KBM-7 (cell line): ENCODE measurements around the gene NDRG2.
"Not testable (repeated sequence)": the region's sequence is repeated elsewhere in the genome, so short reads cannot be mapped to it uniquely, and the experiment has no call there.

Experiments
- DNase-seq: peaks from one replicate; pipeline ENCODE4 v3.0.0-alpha.2; 2015
- in situ Hi-C: fragments of 300-500 bp; cut with MboI; formaldehyde crosslinking; loops from 2 replicates; pipeline ENCODE4 v1.14.3; 2020; ENCODE audit warnings: low sequenced_read_pairs, low pct_unique_long_range_greater_than_20kb, mixed read lengths

NDRG2 gene

GRCh38 chr14:20988717-20989470 is 36.0 kb downstream of the NDRG2 start:
- DNase-seq, result peak; percentile 28
- in situ Hi-C loops, result no loop called here

GRCh38 chr14:20986811-20987210 is 38.0 kb downstream of the NDRG2 start:
- DNase-seq, result no peak
- in situ Hi-C loops, result no loop called here

- in situ Hi-C loops, DNase-seq: not testable (repeated sequence)
These were observed 39.2 kb downstream of the NDRG2 start for GRCh38 chr14:20985650-20986049.

- DNase-seq, result no peak
- in situ Hi-C loops, result no loop called here
These were observed 42.1 kb downstream of the NDRG2 start for GRCh38 chr14:20982646-20983369.

- no peak for DNase-seq
- in situ Hi-C loops, result no loop called here
These were observed 44.0 kb downstream of the NDRG2 start for GRCh38 chr14:20980906-20981305.

GRCh38 chr14:20978687-20979086 is 46.2 kb downstream of the NDRG2 start:
- in situ Hi-C loops, result no loop called here
- DNase-seq, result no peak

- no peak for DNase-seq
- in situ Hi-C loops, result no loop called here
These were observed 48.6 kb downstream of the NDRG2 start for GRCh38 chr14:20976291-20976690.

- DNase-seq, result no peak
- in situ Hi-C loops, result no loop called here
These were observed 51.4 kb downstream of the NDRG2 start for GRCh38 chr14:20973501-20973900.

GRCh38 chr14:20971705-20972021 is 53.2 kb downstream of the NDRG2 start:
- in situ Hi-C loops, result no loop called here
- DNase-seq, result no peak

GRCh38 chr14:20970983-20971704 is 53.7 kb downstream of the NDRG2 start:
- in situ Hi-C loops, result no loop called here
- DNase-seq, result peak; percentile 91

GRCh38 chr14:20970647-20970982 is 54.2 kb downstream of the NDRG2 start:
- DNase-seq, result no peak
- in situ Hi-C loops, result no loop called here

GRCh38 chr14:20969336-20969735 is 55.5 kb downstream of the NDRG2 start:
- DNase-seq, result no peak
- in situ Hi-C loops, result no loop called here
